ENCODE results near the gene HEYL. TPM values are rescaled to one million over a fixed set of nuclear protein-coding genes. Genes with fewer than 3 reads are reported as not detected.

The HEYL gene
- total and polyA plus RNA-seq, 9 of the 15 experiments (the other 6 are each of a cell fraction or from before 2014, with no cell fraction given): 0.13 to 0.89 (median 0.25) TPM

GRCh38 chr1:39639305-39640130 is at the start of gene HEYL (continued):
- TF ChIP-seq, protein P1, sequence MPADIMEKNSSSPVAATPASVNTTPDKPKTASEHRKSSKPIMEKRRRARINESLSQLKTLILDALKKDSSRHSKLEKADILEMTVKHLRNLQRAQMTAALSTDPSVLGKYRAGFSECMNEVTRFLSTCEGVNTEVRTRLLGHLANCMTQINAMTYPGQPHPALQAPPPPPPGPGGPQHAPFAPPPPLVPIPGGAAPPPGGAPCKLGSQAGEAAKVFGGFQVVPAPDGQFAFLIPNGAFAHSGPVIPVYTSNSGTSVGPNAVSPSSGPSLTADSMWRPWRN (IDR thresholded peaks at IDR 0.05; ENCODE audit: low read depth): no peak
- TF ChIP-seq STAT5A (IDR thresholded peaks at IDR 0.05; ENCODE audit: borderline replicate concordance, low read length): no peak
- TF ChIP-seq, protein P2, sequence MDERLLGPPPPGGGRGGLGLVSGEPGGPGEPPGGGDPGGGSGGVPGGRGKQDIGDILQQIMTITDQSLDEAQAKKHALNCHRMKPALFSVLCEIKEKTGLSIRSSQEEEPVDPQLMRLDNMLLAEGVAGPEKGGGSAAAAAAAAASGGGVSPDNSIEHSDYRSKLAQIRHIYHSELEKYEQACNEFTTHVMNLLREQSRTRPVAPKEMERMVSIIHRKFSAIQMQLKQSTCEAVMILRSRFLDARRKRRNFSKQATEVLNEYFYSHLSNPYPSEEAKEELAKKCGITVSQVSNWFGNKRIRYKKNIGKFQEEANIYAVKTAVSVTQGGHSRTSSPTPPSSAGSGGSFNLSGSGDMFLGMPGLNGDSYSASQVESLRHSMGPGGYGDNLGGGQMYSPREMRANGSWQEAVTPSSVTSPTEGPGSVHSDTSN (CRISPR knock-in tag; IDR thresholded peaks at IDR 0.05; ENCODE audit: low read depth): no peak
- TF ChIP-seq, protein P2 (tag; conservative IDR thresholded peaks at IDR 0.05; ENCODE audit: low read depth): no peak
- TF ChIP-seq CEBPG (CRISPR knock-in tag; IDR thresholded peaks at IDR 0.05): no peak
- no peak for TF ChIP-seq CEBPG (tag; conservative IDR thresholded peaks at IDR 0.05 in 1 of 2, IDR thresholded peaks at IDR 0.05 in 1 of 2)
- no peak for TF ChIP-seq CCNT2 (IDR thresholded peaks at IDR 0.05; ENCODE audit: borderline replicate concordance, extremely low read depth, insufficient read length, low read depth, low read length)
- 0 out of 2 replicates have a peak, but pooled peaks have one; percentile 23 for TF ChIP-seq TGIF2 (CRISPR knock-in tag; IDR thresholded peaks at IDR 0.05)
- TF ChIP-seq RNF2 (IDR thresholded peaks at IDR 0.05): no peak
- no peak for TF ChIP-seq ZNF778 (CRISPR knock-in tag; IDR thresholded peaks at IDR 0.05)
- TF ChIP-seq POLR2AphosphoS2 (IDR thresholded peaks at IDR 0.05; ENCODE audit: low read length): no peak
- TF ChIP-seq ELF2 (CRISPR knock-in tag; IDR thresholded peaks at IDR 0.05): no peak
- TF ChIP-seq ZBTB34 (CRISPR knock-in tag; IDR thresholded peaks at IDR 0.05): no peak
- TF ChIP-seq SFPQ (IDR thresholded peaks at IDR 0.05; ENCODE audit: low read depth, low read length): no peak
- TF ChIP-seq, protein P3, sequence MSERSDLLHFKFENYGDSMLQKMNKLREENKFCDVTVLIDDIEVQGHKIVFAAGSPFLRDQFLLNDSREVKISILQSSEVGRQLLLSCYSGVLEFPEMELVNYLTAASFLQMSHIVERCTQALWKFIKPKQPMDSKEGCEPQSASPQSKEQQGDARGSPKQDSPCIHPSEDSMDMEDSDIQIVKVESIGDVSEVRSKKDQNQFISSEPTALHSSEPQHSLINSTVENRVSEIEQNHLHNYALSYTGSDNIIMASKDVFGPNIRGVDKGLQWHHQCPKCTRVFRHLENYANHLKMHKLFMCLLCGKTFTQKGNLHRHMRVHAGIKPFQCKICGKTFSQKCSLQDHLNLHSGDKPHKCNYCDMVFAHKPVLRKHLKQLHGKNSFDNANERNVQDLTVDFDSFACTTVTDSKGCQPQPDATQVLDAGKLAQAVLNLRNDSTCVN (CRISPR knock-in tag; IDR thresholded peaks at IDR 0.05): no peak
- TF ChIP-seq ZNF780A (CRISPR knock-in tag; IDR thresholded peaks at IDR 0.05): no peak
- TF ChIP-seq SREBF2 (CRISPR knock-in tag; IDR thresholded peaks at IDR 0.05): no peak
- TF ChIP-seq CCAR2 (IDR thresholded peaks at IDR 0.05; ENCODE audit: low read depth, low read length): no peak
- no peak for TF ChIP-seq KDM4B (IDR thresholded peaks at IDR 0.05; ENCODE audit: borderline replicate concordance in 2 of 2, low read depth in 1 of 2)

Measured in K562 (cell line).